Caco-2 (cell line): Measurements from ENCODE around the gene AVPI1. TPM values are rescaled to one million over a fixed set of nuclear protein-coding genes. Genes with fewer than 3 reads are reported as not detected.
A peak's percentile ranks its signal among the peaks of the same experiment; 100 is the strongest.

Experiments
- BruUV-seq: library from RNA; stranded (reverse); fragments of 400-500 nt; replicated peaks from 2 replicates; lab custom pipeline; 2021; lab: Mats Ljungman, UMichigan
- CTCF ChIA-PET: fragments of 300-600 bp; sonication (Branson Sonifier 250); formaldehyde crosslinking; loops from one replicate; lab custom pipeline; 2022; ENCODE audit warnings: antibody characterized with exemption; lab: Charles Lee
- POLR2A ChIA-PET: fragments of 300-600 bp; sonication (Branson Sonifier 250); formaldehyde crosslinking; loops from one replicate; lab custom pipeline; 2022; ENCODE audit warnings: antibody characterized with exemption; lab: Charles Lee
- DNase-seq, 2 experiments: peaks; one replicate each; pipeline versions ENCODE4 v3.0.0 to v3.0.0-alpha.2; 2020 to 2022
- H3K27me3 ChIP-seq: replicated peaks from 2 replicates; pipeline ENCODE4 v1.6.0; 2011; ENCODE audit warnings: low read length; ENCODE audit not compliant: control insufficient read depth, insufficient read depth
- H3K36me3 ChIP-seq: 2 replicates; pipeline ENCODE4 v1.5.1; 2011; ENCODE audit warnings: low read length; ENCODE audit not compliant: control insufficient read depth, insufficient read depth
- H3K4me1 ChIP-seq: fragments of 250-450 bp; sonication (Bioruptor Pico); 2 replicates; pipeline ENCODE4 v1.5.1; 2020; ENCODE audit warnings: mild to moderate bottlenecking
- H3K4me3 ChIP-seq: 2 replicates; pipeline ENCODE4 v1.5.1; 2011; ENCODE audit warnings: low read depth, mild to moderate bottlenecking, control low read depth, low read length
- H3K9me3 ChIP-seq: fragments of 250-450 bp; sonication (Bioruptor Pico); 2 replicates; pipeline ENCODE4 v1.5.1; 2020; ENCODE audit warnings: mild to moderate bottlenecking, moderate library complexity
- H3K27ac Mint-ChIP-seq: one replicate; pipeline ENCODE4 v1.8.0; 2022; ENCODE audit warnings: mixed read lengths; ENCODE audit not compliant: unreplicated experiment
- H3K27me3 Mint-ChIP-seq: one replicate; pipeline ENCODE4 v1.8.0; 2022; ENCODE audit warnings: mixed read lengths; ENCODE audit not compliant: insufficient read depth, unreplicated experiment
- H3K36me3 Mint-ChIP-seq: one replicate; pipeline ENCODE4 v1.8.0; 2022; ENCODE audit warnings: mild to moderate bottlenecking, mixed read lengths; ENCODE audit not compliant: insufficient read depth, unreplicated experiment
- H3K4me1 Mint-ChIP-seq: one replicate; pipeline ENCODE4 v1.8.0; 2022; ENCODE audit warnings: low read depth, mixed read lengths; ENCODE audit not compliant: unreplicated experiment
- H3K4me3 Mint-ChIP-seq: one replicate; pipeline ENCODE4 v1.8.0; 2022; ENCODE audit warnings: mild to moderate bottlenecking, moderate library complexity, mixed read lengths; ENCODE audit not compliant: unreplicated experiment
- H3K9me3 Mint-ChIP-seq: one replicate; pipeline ENCODE4 v1.8.0; 2022; ENCODE audit warnings: mixed read lengths; ENCODE audit not compliant: unreplicated experiment
- CTCF ChIP-seq, 2 experiments: fragments of 200-600 bp in 1 of 2; IDR thresholded peaks; 1 replicate in 1 of 2; 2 replicates in 1 of 2; pipeline versions ENCODE4 v1.5.1 to v1.8.0; 2011 to 2022; ENCODE audit warnings: antibody characterized with exemption in 1 of 2, control low read depth in 1 of 2, inconsistent platforms in 1 of 2, low read depth in 1 of 2, low read length in 1 of 2, mild to moderate bottlenecking in 1 of 2, moderate library complexity in 1 of 2; ENCODE audit not compliant: insufficient read depth in 1 of 2, severe bottlenecking in 1 of 2, unreplicated experiment in 1 of 2
- intact Hi-C: fragments of 100-400 bp; cut with micrococcal nuclease; formaldehyde crosslinking; loops from one replicate; pipeline ENCODE4 v1.10.0; 2022; ENCODE audit not compliant: unreplicated experiment
- total RNA-seq: library from RNA; stranded (reverse); gene quantifications from 2 replicates; pipeline ENCODE4 v1.2.3, GENCODE V29; 2022

The AVPI1 gene
- total RNA-seq, 1 experiment from 2014 or later, result 17.1 TPM

- Mint-ChIP-seq H3K27ac (no peak overlapping the region), H3K9me3 (no peaks in the 10 kb centered on the region), H3K27me3 (no peaks in the 10 kb centered on the region), H3K4me1 (peaks cover 11% of the 10 kb centered on the region), H3K4me3 (no peak overlapping the region), H3K36me3 (peaks cover 12% of the 10 kb centered on the region)
- Histone ChIP-seq H3K4me3 (no peak overlapping the region), H3K4me1 (peaks cover 24% of the 10 kb centered on the region), H3K36me3 (no peaks in the 10 kb centered on the region), H3K27me3 (no peaks in the 10 kb centered on the region), H3K9me3 (no peaks in the 10 kb centered on the region)
- intact Hi-C loops, result no loop called here
- POLR2A ChIA-PET, result interaction anchor here (1.2 kb wide), 1 partner anchor 47 kb away, joined by 3 read pairs; the partner anchor contains the start of gene ZFYVE27
- CTCF ChIA-PET, result interaction anchor here (0.6 to 1.0 kb wide), 2 partner anchors 10 to 12 kb away, joined by 3 to 4 read pairs; no protein-coding TSS in a partner anchor
- TF ChIP-seq CTCF (IDR thresholded peaks at IDR 0.05; ENCODE audit: insufficient read depth in 1 of 2, low read depth in 1 of 2, low read length in 1 of 2, severe bottlenecking in 1 of 2, unreplicated experiment in 1 of 2), result no peak
- BruUV-seq, result no TSS peak
- DNase-seq, result no peak
These were observed 2.5 kb upstream of the AVPI1 start for GRCh38 chr10:97689559-97690020.

GRCh38 chr10:97687785-97688781 is 1.0 kb upstream of the AVPI1 start:
- H3K4me3 ChIP-seq, result peak overlapping the region; percentile 41
- H3K27me3 ChIP-seq, result no peaks in the 10 kb centered on the region
- DNase-seq, result no peak
- no peaks in the 10 kb centered on the region for H3K9me3 ChIP-seq
- no peak for TF ChIP-seq CTCF (IDR thresholded peaks at IDR 0.05; ENCODE audit: insufficient read depth in 1 of 2, low read depth in 1 of 2, low read length in 1 of 2, severe bottlenecking in 1 of 2, unreplicated experiment in 1 of 2)
- H3K36me3 ChIP-seq, result no peaks in the 10 kb centered on the region
- H3K27ac Mint-ChIP-seq, result peak overlapping the region; percentile 97
- peaks cover 34% of the 10 kb centered on the region for H3K4me1 ChIP-seq
- no peaks in the 10 kb centered on the region for H3K9me3 Mint-ChIP-seq
- ChIA-PET CTCF (interaction anchor here (1.1 to 2.4 kb wide), 8 partner anchors 10 to 47 kb away, joined by 4 to 20 read pairs (median 12); partner anchors contain the start of genes MARVELD1 and ZFYVE27), POLR2A (interaction anchor here (0.6 to 2.0 kb wide), 17 partner anchors 9 to 455 kb away, joined by 3 to 36 read pairs (median 5); partner anchors contain the start of genes MARVELD1, PI4K2A and ZFYVE27)
- peaks cover 11% of the 10 kb centered on the region for H3K4me1 Mint-ChIP-seq
- no peaks in the 10 kb centered on the region for H3K27me3 Mint-ChIP-seq
- peaks cover 12% of the 10 kb centered on the region for H3K36me3 Mint-ChIP-seq
- intact Hi-C loops, result loop anchor here (1.0 kb wide), 3 partner anchors 24 to 49 kb away; partner anchors contain the start of genes PI4K2A and ZFYVE27
- H3K4me3 Mint-ChIP-seq, result peak overlapping the region; percentile 71
- BruUV-seq, result TSS peak; percentile 92
